Subcutaneous abdominal adipose tissue (tissue), 5 donors: ENCODE measurements around the gene GUCY1A1.

Source experiments
- H3K27ac ChIP-seq: one replicate; pipeline ENCODE4 v1.7.0; 2013; ENCODE audit warnings: low read depth, mild to moderate bottlenecking, inconsistent platforms, low read length, moderate library complexity
- H3K27me3 ChIP-seq, 5 donors: one replicate each; pipeline ENCODE4 v1.7.0; 2013; ENCODE audit warnings: low read length in 5 of 5, inconsistent platforms in 1 of 5; ENCODE audit not compliant: control insufficient read depth in 5 of 5, insufficient read depth in 4 of 5
- H3K36me3 ChIP-seq, 5 donors: one replicate each; pipeline ENCODE4 v1.7.0; 2013; ENCODE audit warnings: low read length in 5 of 5; ENCODE audit not compliant: control insufficient read depth in 5 of 5, insufficient read depth in 5 of 5
- H3K4me1 ChIP-seq, 5 donors: one replicate each; pipeline ENCODE4 v1.7.0; 2013; ENCODE audit warnings: low read length in 5 of 5, mild to moderate bottlenecking in 3 of 5, moderate library complexity in 1 of 5; ENCODE audit not compliant: control insufficient read depth in 5 of 5, insufficient read depth in 5 of 5
- H3K4me3 ChIP-seq, 5 donors: one replicate each; pipeline ENCODE4 v1.7.0; 2013; ENCODE audit warnings: low read length in 5 of 5, low read depth in 1 of 5
- H3K9ac ChIP-seq, 5 donors: one replicate each; pipeline ENCODE4 v1.7.0; 2013; ENCODE audit warnings: low read length in 5 of 5, mild to moderate bottlenecking in 4 of 5, moderate library complexity in 3 of 5
- H3K9me3 ChIP-seq, 5 donors: one replicate each; pipeline ENCODE4 v1.7.0; 2013; ENCODE audit warnings: low read length in 5 of 5; ENCODE audit not compliant: control insufficient read depth in 5 of 5
- donor health status: healthy.
- donor health status: healthy.
- donor health status: healthy.
- donor health status: healthy.
- donor health status: healthy.

The GUCY1A1 gene

GRCh38 chr4:155748039-155748438 lies 81.4 kb downstream of the GUCY1A1 start:
- H3K36me3 ChIP-seq = no peaks in the 10 kb centered on the region
- no peak overlapping the region for H3K4me3 ChIP-seq

GRCh38 chr4:155749041-155749440 lies 82.4 kb downstream of the GUCY1A1 start:
- no peaks in the 10 kb centered on the region for H3K36me3 ChIP-seq
- no peaks in the 10 kb centered on the region for H3K4me1 ChIP-seq
- no peak overlapping the region for H3K9ac ChIP-seq
- no peak overlapping the region for H3K4me3 ChIP-seq
- H3K27me3 ChIP-seq = no peaks in the 10 kb centered on the region
- H3K9me3 ChIP-seq = no peaks in the 10 kb centered on the region
- no peak overlapping the region for H3K27ac ChIP-seq

More at GRCh38 chr4:155748039-155748438, 81.4 kb downstream of the GUCY1A1 start:
- Histone ChIP-seq H3K27ac (no peak overlapping the region), H3K9me3 (no peaks in the 10 kb centered on the region), H3K4me1 (no peaks in the 10 kb centered on the region), H3K9ac (no peak overlapping the region), H3K27me3 (no peaks in the 10 kb centered on the region)

- Histone ChIP-seq H3K9me3 (no peaks in the 10 kb centered on the region), H3K4me3 (no peak overlapping the region), H3K27ac (no peak overlapping the region), H3K9ac (no peak overlapping the region), H3K36me3 (no peaks in the 10 kb centered on the region), H3K27me3 (no peaks in the 10 kb centered on the region), H3K4me1 (no peaks in the 10 kb centered on the region)
These were observed 84.9 kb downstream of the GUCY1A1 start for GRCh38 chr4:155751569-155751968.

- Histone ChIP-seq H3K4me1 (peaks cover 0 to 18% (median 16%) of the 10 kb centered on the region in 5 donors), H3K27ac (no peak overlapping the region)
These were observed 91.2 kb downstream of the GUCY1A1 start for GRCh38 chr4:155757745-155758265.

GRCh38 chr4:155758481-155759371 lies 92.1 kb downstream of the GUCY1A1 start, which contains the start of gene GUCY1B1:
GUCY1B1 (plus strand) TSS chr4:155759021; CDS start chr4:155759141, 120 bp downstream.
- Histone ChIP-seq H3K36me3 (no peaks in the 10 kb centered on the region), H3K4me1 (peaks cover 0 to 18% (median 16%) of the 10 kb centered on the region in 5 donors), H3K27ac (peak within 1 kb of the TSS; percentile 37), H3K27me3 (peaks cover 0 to 3% (median 0%) of the 10 kb centered on the region in 5 donors), H3K4me3 (peak within 1 kb of the TSS; percentile 70 to 85 (median 74)), H3K9ac (peak within 1 kb of the TSS in 4 of 5 donors; percentile 22 to 73 (median 54)), H3K9me3 (no peaks in the 10 kb centered on the region)

More at GRCh38 chr4:155757745-155758265, 91.2 kb downstream of the GUCY1A1 start:
- no peaks in the 10 kb centered on the region for H3K9me3 ChIP-seq
- H3K4me3 ChIP-seq = no peak overlapping the region
- no peak overlapping the region for H3K9ac ChIP-seq
- peaks cover 0 to 3% (median 0%) of the 10 kb centered on the region in 5 donors for H3K27me3 ChIP-seq
- no peaks in the 10 kb centered on the region for H3K36me3 ChIP-seq

- peaks cover 0 to 3% (median 0%) of the 10 kb centered on the region in 5 donors for H3K27me3 ChIP-seq
- peak overlapping the region; percentile 37 for H3K27ac ChIP-seq
- H3K4me1 ChIP-seq = peaks cover 0 to 18% (median 16%) of the 10 kb centered on the region in 5 donors
- no peaks in the 10 kb centered on the region for H3K36me3 ChIP-seq
- H3K9ac ChIP-seq = peak overlapping the region in 4 of 5 donors; percentile 22 to 73 (median 54)
- H3K9me3 ChIP-seq = no peaks in the 10 kb centered on the region
- peak overlapping the region; percentile 70 to 85 (median 74) for H3K4me3 ChIP-seq
These were observed 93.0 kb downstream of the GUCY1A1 start for GRCh38 chr4:155759372-155760252.

- Histone ChIP-seq H3K4me1 (peaks cover 0 to 18% (median 16%) of the 10 kb centered on the region in 5 donors), H3K4me3 (no peak overlapping the region), H3K27me3 (peaks cover 0 to 3% (median 0%) of the 10 kb centered on the region in 5 donors), H3K36me3 (no peaks in the 10 kb centered on the region), H3K9me3 (no peaks in the 10 kb centered on the region), H3K27ac (no peak overlapping the region), H3K9ac (no peak overlapping the region)
These were observed 94.4 kb downstream of the GUCY1A1 start for GRCh38 chr4:155761047-155761446.

GRCh38 chr4:155761916-155762315 lies 95.3 kb downstream of the GUCY1A1 start:
- Histone ChIP-seq H3K36me3 (no peaks in the 10 kb centered on the region), H3K9me3 (no peaks in the 10 kb centered on the region), H3K27me3 (peaks cover 0 to 3% (median 0%) of the 10 kb centered on the region in 5 donors), H3K27ac (no peak overlapping the region), H3K4me1 (peaks cover 0 to 18% (median 16%) of the 10 kb centered on the region in 5 donors), H3K4me3 (no peak overlapping the region), H3K9ac (no peak overlapping the region)

- Histone ChIP-seq H3K27ac (no peak overlapping the region), H3K9ac (no peak overlapping the region), H3K4me1 (peaks cover 0 to 18% (median 16%) of the 10 kb centered on the region in 5 donors), H3K9me3 (no peaks in the 10 kb centered on the region), H3K4me3 (no peak overlapping the region), H3K27me3 (peaks cover 0 to 3% (median 0%) of the 10 kb centered on the region in 5 donors), H3K36me3 (no peaks in the 10 kb centered on the region)
These were observed 95.7 kb downstream of the GUCY1A1 start for GRCh38 chr4:155762334-155762733.
